Activated T-cell treated with anti-CD3 and anti-CD28 coated beads, Interleukin-2, amount 50 U/mL, for 24 hours (primary cell): ENCODE measurements around the gene NEFH.
"Not testable (repeated sequence)": the region's sequence is repeated elsewhere in the genome, so short reads cannot be mapped to it uniquely, and the experiment has no call there.

Experiments used
- DNase-seq: peaks from one replicate; pipeline ENCODE4 v3.0.0-alpha.2; 2020
- H3K27ac Mint-ChIP-seq: 2 replicates; pipeline ENCODE4 v1.8.0; 2020; ENCODE audit warnings: mild to moderate bottlenecking, mixed read lengths
- H3K27me3 Mint-ChIP-seq: 2 replicates; pipeline ENCODE4 v1.8.0; 2020; ENCODE audit warnings: mixed read lengths
- H3K36me3 Mint-ChIP-seq: 2 replicates; pipeline ENCODE4 v1.8.0; 2020; ENCODE audit warnings: low read depth, mixed read lengths
- H3K4me1 Mint-ChIP-seq: 2 replicates; pipeline ENCODE4 v1.8.0; 2020; ENCODE audit warnings: low read depth, mixed read lengths
- H3K4me3 Mint-ChIP-seq: 2 replicates; pipeline ENCODE4 v1.8.0; 2020; ENCODE audit warnings: mild to moderate bottlenecking, moderate library complexity, mixed read lengths
- H3K9me3 Mint-ChIP-seq: 2 replicates; pipeline ENCODE4 v1.8.0; 2020; ENCODE audit warnings: mixed read lengths

Gene NEFH, protein sequence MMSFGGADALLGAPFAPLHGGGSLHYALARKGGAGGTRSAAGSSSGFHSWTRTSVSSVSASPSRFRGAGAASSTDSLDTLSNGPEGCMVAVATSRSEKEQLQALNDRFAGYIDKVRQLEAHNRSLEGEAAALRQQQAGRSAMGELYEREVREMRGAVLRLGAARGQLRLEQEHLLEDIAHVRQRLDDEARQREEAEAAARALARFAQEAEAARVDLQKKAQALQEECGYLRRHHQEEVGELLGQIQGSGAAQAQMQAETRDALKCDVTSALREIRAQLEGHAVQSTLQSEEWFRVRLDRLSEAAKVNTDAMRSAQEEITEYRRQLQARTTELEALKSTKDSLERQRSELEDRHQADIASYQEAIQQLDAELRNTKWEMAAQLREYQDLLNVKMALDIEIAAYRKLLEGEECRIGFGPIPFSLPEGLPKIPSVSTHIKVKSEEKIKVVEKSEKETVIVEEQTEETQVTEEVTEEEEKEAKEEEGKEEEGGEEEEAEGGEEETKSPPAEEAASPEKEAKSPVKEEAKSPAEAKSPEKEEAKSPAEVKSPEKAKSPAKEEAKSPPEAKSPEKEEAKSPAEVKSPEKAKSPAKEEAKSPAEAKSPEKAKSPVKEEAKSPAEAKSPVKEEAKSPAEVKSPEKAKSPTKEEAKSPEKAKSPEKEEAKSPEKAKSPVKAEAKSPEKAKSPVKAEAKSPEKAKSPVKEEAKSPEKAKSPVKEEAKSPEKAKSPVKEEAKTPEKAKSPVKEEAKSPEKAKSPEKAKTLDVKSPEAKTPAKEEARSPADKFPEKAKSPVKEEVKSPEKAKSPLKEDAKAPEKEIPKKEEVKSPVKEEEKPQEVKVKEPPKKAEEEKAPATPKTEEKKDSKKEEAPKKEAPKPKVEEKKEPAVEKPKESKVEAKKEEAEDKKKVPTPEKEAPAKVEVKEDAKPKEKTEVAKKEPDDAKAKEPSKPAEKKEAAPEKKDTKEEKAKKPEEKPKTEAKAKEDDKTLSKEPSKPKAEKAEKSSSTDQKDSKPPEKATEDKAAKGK

GRCh38 chr22:29479417-29480261 lies at the start of gene NEFH:
NEFH (plus strand) TSS chr22:29480218; CDS start chr22:29480263, 45 bp downstream.
- Mint-ChIP-seq H3K4me3 (peak within 1 kb of the TSS; percentile 68), H3K27me3 (peaks cover 51% of the 10 kb centered on the region), H3K36me3 (no peaks in the 10 kb centered on the region), H3K27ac (no peak within 1 kb of the TSS), H3K9me3 (no peaks in the 10 kb centered on the region), H3K4me1 (peaks cover 19% of the 10 kb centered on the region)
- no peak for DNase-seq

DNA sequence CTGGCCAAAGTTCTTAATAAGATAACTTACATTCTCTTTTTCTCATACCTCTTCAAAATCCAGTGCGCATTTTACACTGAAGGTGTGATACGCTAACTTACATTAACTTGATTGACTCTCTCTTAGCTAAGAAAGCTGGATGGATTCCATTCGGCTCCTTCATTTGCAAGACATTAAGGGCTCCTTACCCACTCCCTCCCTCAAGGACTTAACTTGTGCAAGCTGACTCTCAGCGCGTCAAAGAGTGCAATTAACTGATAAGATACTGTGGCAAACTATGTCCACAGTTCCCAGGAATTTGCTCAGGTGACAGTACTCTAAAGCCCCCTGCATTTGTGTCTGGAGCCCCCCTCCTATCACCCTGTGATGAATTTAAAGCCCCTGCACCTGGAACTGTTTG lies 48.0 kb upstream of the NEFH start:
- Mint-ChIP-seq H3K4me1 (no peaks in the 10 kb centered on the region), H3K9me3 (no peaks in the 10 kb centered on the region), H3K36me3 (no peaks in the 10 kb centered on the region), H3K27ac (no peak overlapping the region), H3K27me3 (peaks cover 19% of the 10 kb centered on the region), H3K4me3 (no peak overlapping the region)
- no peak for DNase-seq

- Mint-ChIP-seq H3K4me1 (no peaks in the 10 kb centered on the region), H3K4me3 (no peak overlapping the region), H3K36me3 (no peaks in the 10 kb centered on the region)
These were observed 46.2 kb upstream of the NEFH start for GRCh38 chr22:29433856-29434255.

GRCh38 chr22:29434288-29434687 lies 45.7 kb upstream of the NEFH start:
- H3K4me1 Mint-ChIP-seq, result no peaks in the 10 kb centered on the region
- no peak overlapping the region for H3K27ac Mint-ChIP-seq
- DNase-seq, result no peak
- no peaks in the 10 kb centered on the region for H3K9me3 Mint-ChIP-seq
- no peaks in the 10 kb centered on the region for H3K36me3 Mint-ChIP-seq
- H3K4me3 Mint-ChIP-seq, result no peak overlapping the region
- H3K27me3 Mint-ChIP-seq, result peaks cover 19% of the 10 kb centered on the region

More at GRCh38 chr22:29433856-29434255, 46.2 kb upstream of the NEFH start:
- Mint-ChIP-seq H3K27me3 (peaks cover 19% of the 10 kb centered on the region), H3K9me3 (no peaks in the 10 kb centered on the region), H3K27ac (no peak overlapping the region)
- DNase-seq, result no peak

GRCh38 chr22:29435236-29436136 lies 44.5 kb upstream of the NEFH start:
- peaks cover 19% of the 10 kb centered on the region for H3K27me3 Mint-ChIP-seq
- DNase-seq, result no peak
- H3K27ac Mint-ChIP-seq, result no peak overlapping the region
- no peaks in the 10 kb centered on the region for H3K9me3 Mint-ChIP-seq
- H3K4me1 Mint-ChIP-seq, result no peaks in the 10 kb centered on the region
- H3K4me3 Mint-ChIP-seq, result no peak overlapping the region
- H3K36me3 Mint-ChIP-seq, result no peaks in the 10 kb centered on the region

DNA sequence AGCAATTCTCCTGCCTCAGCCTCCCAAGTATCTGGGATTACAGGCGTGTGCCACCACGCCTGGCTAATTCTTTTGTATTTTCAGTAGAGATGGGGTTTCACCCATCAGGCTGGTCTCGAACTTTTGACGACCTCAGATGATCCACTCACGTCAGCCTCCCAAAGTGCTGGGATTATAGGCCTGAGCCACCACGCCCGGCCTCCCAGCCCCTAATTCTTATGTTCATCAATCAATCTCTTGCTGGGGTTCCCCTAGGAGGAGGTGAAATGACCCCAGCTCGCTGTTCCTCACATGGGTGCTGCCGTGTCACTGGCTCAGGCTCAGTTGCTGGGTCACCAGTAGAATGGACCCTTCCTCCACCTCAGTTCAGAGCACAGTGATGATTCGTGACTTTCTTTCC lies 41.7 kb upstream of the NEFH start, which contains the start of gene RFPL1:
TSS of gene RFPL1 (plus strand) at position 301 of the 400 bp plus-strand sequence.
- DNase-seq, H3K27ac Mint-ChIP-seq, H3K4me1 Mint-ChIP-seq, H3K36me3 Mint-ChIP-seq, H3K9me3 Mint-ChIP-seq, H3K4me3 Mint-ChIP-seq: not testable (repeated sequence)
- peaks cover 11% of the 10 kb centered on the region for H3K27me3 Mint-ChIP-seq

DNA sequence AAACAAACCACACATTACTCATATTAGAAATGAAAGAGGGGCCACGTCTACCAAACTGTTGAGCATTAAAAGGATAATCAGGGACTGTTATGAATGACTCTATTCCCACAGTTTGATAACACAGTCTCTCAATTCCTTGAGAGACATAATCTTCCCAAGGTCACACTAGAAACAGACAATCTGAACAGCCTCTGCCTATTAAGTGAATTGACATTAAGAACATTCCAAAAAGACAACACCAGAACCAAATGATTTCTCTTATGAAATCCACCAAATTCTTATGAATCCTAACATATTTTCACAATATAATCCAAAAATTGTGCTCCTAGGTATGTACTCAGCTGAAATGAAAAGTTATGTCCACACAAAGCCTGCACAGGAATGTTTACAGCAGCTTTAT lies 37.0 kb upstream of the NEFH start:
- no peak overlapping the region for H3K27ac Mint-ChIP-seq

DNA sequence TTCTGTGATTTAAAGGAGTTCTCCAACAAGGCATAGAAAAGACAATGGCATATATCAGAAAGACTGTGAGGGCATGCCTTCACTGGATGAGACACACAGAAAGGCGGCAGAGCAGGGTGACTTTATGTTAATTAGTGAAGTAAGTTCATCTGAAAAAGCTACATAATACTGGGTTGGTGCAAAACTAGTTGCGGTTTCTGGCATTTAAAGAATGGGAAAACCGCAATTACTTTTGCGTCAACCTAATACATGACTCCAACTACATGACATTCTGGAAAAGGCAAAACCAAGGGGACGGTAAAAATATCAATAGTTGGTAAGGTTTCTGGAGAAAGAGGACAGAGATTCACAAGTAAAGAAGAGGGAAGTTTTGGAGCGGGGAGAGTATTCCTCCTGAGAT lies 36.6 kb upstream of the NEFH start:
- Mint-ChIP-seq H3K36me3 (no peaks in the 10 kb centered on the region), H3K9me3 (no peaks in the 10 kb centered on the region), H3K27ac (no peak overlapping the region), H3K27me3 (no peaks in the 10 kb centered on the region), H3K4me1 (no peaks in the 10 kb centered on the region), H3K4me3 (no peak overlapping the region)
- DNase-seq, result no peak

More for the DNA sequence above, 37.0 kb upstream of the NEFH start:
- Mint-ChIP-seq H3K9me3 (no peaks in the 10 kb centered on the region), H3K36me3 (no peaks in the 10 kb centered on the region), H3K4me3 (no peak overlapping the region), H3K4me1 (no peaks in the 10 kb centered on the region), H3K27me3 (no peaks in the 10 kb centered on the region)
- no peak for DNase-seq

GRCh38 chr22:29443861-29444792 lies 35.9 kb upstream of the NEFH start:
- Mint-ChIP-seq H3K27me3 (no peaks in the 10 kb centered on the region), H3K4me3 (no peak overlapping the region), H3K27ac (no peak overlapping the region), H3K36me3 (no peaks in the 10 kb centered on the region), H3K4me1 (no peaks in the 10 kb centered on the region), H3K9me3 (no peaks in the 10 kb centered on the region)
- DNase-seq, result no peak

DNA sequence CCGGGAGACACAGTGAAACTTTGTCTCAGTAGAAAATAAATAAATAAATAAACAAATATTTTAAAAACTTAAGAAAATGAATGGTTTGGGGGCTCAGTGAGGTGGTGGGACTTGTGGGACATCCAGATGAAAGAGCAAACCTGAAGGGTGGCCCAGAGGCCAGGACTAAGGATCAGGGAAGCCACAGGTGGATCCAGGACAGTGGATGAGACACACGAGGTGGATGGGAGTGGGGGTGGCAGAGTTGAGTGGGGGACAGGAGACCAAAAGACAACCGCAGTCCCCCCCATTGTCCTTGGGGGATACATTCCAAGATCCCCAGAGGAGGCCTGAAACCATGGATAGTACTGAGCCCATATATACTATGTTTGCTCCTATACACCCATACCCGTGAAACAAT lies 34.5 kb upstream of the NEFH start:
- no peak for DNase-seq
- H3K27me3 Mint-ChIP-seq, result no peaks in the 10 kb centered on the region
- H3K36me3 Mint-ChIP-seq, result no peaks in the 10 kb centered on the region
- no peak overlapping the region for H3K27ac Mint-ChIP-seq
- no peaks in the 10 kb centered on the region for H3K4me1 Mint-ChIP-seq
- H3K9me3 Mint-ChIP-seq, result no peaks in the 10 kb centered on the region
- H3K4me3 Mint-ChIP-seq, result no peak overlapping the region

GRCh38 chr22:29447906-29448305 lies 32.1 kb upstream of the NEFH start:
- no peak overlapping the region for H3K4me3 Mint-ChIP-seq
- H3K9me3 Mint-ChIP-seq, result no peaks in the 10 kb centered on the region
- H3K4me1 Mint-ChIP-seq, result no peaks in the 10 kb centered on the region
- H3K36me3 Mint-ChIP-seq, result no peaks in the 10 kb centered on the region
- no peak overlapping the region for H3K27ac Mint-ChIP-seq
- no peaks in the 10 kb centered on the region for H3K27me3 Mint-ChIP-seq
- DNase-seq, result no peak

DNA sequence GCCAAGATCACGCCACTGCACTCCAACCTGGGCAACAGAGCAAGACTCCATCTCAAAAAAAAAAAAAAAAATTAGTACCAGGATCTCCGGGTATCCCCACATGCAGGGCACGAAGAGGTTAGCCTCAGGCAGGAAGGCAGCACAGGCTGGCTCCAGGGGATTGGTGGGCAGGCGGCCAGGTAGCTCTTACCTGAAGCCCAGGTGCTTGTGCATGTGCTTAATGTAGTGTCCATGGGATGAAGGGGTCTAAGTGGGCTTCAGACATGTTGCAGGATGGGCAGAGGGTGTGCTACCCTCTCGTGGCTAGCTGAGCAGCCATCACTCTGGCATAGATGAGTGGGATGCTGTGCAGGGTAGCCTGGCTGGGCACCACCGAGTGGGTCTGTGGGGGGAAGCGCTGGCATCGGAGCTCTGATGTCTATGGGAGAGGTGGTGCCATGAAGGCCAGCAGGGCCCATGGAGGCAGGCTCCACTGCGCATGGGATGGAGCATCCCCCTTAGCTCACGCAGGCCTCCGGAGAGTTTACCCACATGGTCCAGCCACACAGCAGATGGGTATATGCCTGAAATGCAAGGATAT lies 30.6 kb upstream of the NEFH start:
- H3K27me3 Mint-ChIP-seq, result no peaks in the 10 kb centered on the region
- H3K27ac Mint-ChIP-seq, result no peak overlapping the region
- no peak overlapping the region for H3K4me3 Mint-ChIP-seq
- DNase-seq, result no peak
- H3K9me3 Mint-ChIP-seq, result no peaks in the 10 kb centered on the region
- H3K36me3 Mint-ChIP-seq, result no peaks in the 10 kb centered on the region
- no peaks in the 10 kb centered on the region for H3K4me1 Mint-ChIP-seq
